AG09319 (cell line): ENCODE data around the gene MRPS26.
"Not testable (repeated sequence)": the region's sequence is repeated elsewhere in the genome, so short reads cannot be mapped to it uniquely, and the experiment has no call there.

Experiments
- DNase-seq: peaks from one replicate; pipeline ENCODE4 v3.0.0-alpha.2; 2010; ENCODE audit warnings: low read depth; ENCODE audit errors: extremely low read depth
- CTCF ChIP-seq: IDR thresholded peaks from 2 replicates; pipeline ENCODE4 v1.5.1; 2011; ENCODE audit warnings: low read depth, mild to moderate bottlenecking, inconsistent platforms, low read length, moderate library complexity

MRPS26 gene

GRCh38 chr20:3051385-3052019 is 5.7 kb downstream of the MRPS26 start:
- no peak for DNase-seq
- no peak for TF ChIP-seq CTCF

- no peak for DNase-seq
- TF ChIP-seq CTCF, result no peak
Measured at GRCh38 chr20:3059489-3059888, 13.6 kb downstream of the MRPS26 start.

GRCh38 chr20:3064119-3064518 is 18.3 kb downstream of the MRPS26 start:
- DNase-seq, result not testable (repeated sequence)

- DNase-seq, result no peak
- TF ChIP-seq CTCF, result no peak
Measured at GRCh38 chr20:3067139-3068014, 21.5 kb downstream of the MRPS26 start.

- TF ChIP-seq CTCF, result no peak
- no peak for DNase-seq
Measured at GRCh38 chr20:3068075-3068474, 22.2 kb downstream of the MRPS26 start.

- DNase-seq, result no peak
- TF ChIP-seq CTCF, result no peak
Measured at GRCh38 chr20:3068986-3069900, 23.4 kb downstream of the MRPS26 start.

- DNase-seq, result no peak
- TF ChIP-seq CTCF, result no peak
Measured at GRCh38 chr20:3070725-3071124, 24.9 kb downstream of the MRPS26 start.
